HG03565 (cell line): ENCODE data around the gene OTOP3.
A peak's percentile ranks its signal among the peaks of the same experiment; 100 is the strongest.
"Not testable (repeated sequence)": the region's sequence is repeated elsewhere in the genome, so short reads cannot be mapped to it uniquely, and the experiment has no call there.

Source experiments
- ATAC-seq: cut with Tn5 transposase; IDR thresholded peaks from one replicate; pipeline ENCODE4 v1.9.1; 2021; ENCODE audit warnings: mild to moderate bottlenecking, moderate library complexity; ENCODE audit not compliant: unreplicated experiment

The OTOP3 gene

GRCh38 chr17:74959826-74960515 lies 24.3 kb downstream of the OTOP3 start:
- ATAC-seq, result no peak

GRCh38 chr17:74960570-74961342 lies 25.1 kb downstream of the OTOP3 start:
- peak; percentile 46 for ATAC-seq

DNA sequence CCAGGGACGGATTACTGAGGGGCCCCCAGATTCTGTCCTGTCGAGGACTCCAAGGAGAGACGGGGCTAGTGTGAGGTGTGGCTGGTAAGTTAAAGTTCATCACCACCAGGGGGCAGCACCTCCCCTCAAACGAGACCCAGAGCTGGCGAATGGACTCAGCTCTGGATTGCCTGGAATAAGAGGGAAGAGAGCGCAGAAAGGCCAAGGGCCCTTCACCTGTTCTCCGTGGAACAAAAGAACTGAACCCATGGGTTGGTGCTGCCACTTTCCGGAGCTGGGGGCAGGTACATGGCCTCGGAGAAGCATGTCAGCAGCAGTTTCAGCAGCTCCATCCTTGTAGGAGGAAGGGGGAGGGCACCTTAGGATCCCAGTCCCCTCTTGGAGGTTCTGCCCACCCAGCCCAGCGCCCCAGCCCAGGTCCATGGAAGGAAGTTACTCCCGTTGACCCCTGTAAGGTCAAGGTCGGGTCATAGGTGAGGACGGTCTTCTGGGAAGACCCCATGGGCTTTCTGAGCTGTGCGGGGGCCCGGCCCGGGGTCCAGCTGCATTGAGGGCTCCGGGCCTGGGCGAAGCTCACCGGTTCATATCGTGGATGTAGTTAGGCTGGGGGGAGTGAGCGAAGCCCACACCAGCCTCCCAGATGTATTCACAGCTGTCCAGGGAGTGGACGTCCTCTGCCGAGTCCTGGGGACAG lies 26.1 kb downstream of the OTOP3 start:
- ATAC-seq, result no peak

- ATAC-seq, result no peak
Observed at GRCh38 chr17:74962622-74963394, 27.1 kb downstream of the OTOP3 start.

GRCh38 chr17:74963656-74964055 lies 28.0 kb downstream of the OTOP3 start:
- ATAC-seq, result no peak

GRCh38 chr17:74964246-74964761 lies 28.6 kb downstream of the OTOP3 start:
- no peak for ATAC-seq

GRCh38 chr17:74964988-74965622 lies 29.4 kb downstream of the OTOP3 start:
- no peak for ATAC-seq

- ATAC-seq, result no peak
Observed at GRCh38 chr17:74968361-74968780, 32.7 kb downstream of the OTOP3 start.

- not testable (repeated sequence) for ATAC-seq
Observed at GRCh38 chr17:74969501-74969900, 33.8 kb downstream of the OTOP3 start.

DNA sequence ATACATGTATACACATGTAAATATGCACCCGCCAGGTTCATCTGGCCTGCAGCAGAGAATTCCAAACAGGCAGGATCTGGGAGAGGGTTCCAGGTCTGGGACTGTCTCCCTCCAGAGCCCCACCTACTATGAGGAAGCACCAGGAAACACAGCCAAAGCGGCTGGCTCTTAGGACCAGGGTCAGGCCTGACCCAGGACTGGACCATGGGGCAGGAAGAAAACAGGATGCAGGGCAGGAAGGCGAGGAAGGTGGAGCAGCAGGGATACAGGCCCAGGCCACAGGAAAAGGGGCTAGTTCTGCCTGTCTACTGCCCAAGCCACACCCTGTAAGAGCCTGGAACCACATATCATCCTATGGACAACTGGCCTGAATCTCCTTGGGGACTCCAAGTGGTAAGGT lies 34.7 kb downstream of the OTOP3 start:
- ATAC-seq, result no peak

GRCh38 chr17:74971069-74971841 lies 35.6 kb downstream of the OTOP3 start:
- no peak for ATAC-seq

- ATAC-seq, result no peak
Observed at GRCh38 chr17:74971842-74972106, 36.1 kb downstream of the OTOP3 start.

DNA sequence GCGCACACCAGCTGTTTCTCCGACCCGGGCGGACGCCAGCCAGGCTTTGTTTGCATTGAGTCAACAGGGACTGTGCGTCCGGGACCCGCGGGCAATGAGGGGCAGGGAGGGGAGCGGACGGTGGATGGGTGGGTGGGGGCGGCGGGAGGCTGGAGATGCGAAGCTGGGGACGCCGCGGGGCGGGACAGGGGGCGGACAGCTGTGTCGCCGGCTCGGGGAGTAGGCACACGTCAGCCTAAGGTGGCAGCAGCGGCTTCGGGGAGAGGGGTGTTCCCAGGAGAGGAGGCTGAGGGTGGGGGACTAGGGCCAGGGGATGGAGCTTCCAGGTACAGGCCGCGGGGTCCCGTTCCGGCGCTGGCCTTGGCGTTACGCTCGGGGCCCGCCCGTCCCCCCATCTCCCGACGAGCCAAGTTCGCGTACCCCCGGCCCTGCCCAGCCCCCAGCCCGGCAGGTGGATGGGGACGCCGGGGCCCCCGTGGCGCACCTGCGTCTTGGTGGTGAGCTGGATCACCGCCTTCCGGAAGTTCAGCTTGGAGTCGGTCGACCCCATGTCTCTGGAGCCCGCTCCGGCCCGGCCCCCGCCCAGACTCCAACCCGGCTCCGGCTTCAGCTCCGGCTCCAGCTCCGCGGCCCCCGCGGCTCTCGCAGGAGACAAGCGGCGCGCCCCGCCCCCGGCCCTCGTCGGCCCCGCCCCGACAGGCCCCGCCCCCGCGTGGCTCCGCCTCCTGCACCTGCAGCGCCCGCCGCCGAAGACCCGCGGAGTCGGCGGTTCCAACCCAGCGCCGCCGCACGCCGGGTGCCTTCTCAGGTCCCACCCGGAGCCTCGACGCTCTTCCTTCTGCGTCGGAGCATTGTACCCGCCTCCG lies 36.6 kb downstream of the OTOP3 start, which contains the start of gene HID1:
Gene HID1, minus strand, starts transcription at position 653 of the 866 bp plus-strand sequence. Its CDS starts 103 bp downstream, at position 550.
- ATAC-seq, result no peak

- ATAC-seq, result no peak
Observed at GRCh38 chr17:74972973-74973328, 37.3 kb downstream of the OTOP3 start.

DNA sequence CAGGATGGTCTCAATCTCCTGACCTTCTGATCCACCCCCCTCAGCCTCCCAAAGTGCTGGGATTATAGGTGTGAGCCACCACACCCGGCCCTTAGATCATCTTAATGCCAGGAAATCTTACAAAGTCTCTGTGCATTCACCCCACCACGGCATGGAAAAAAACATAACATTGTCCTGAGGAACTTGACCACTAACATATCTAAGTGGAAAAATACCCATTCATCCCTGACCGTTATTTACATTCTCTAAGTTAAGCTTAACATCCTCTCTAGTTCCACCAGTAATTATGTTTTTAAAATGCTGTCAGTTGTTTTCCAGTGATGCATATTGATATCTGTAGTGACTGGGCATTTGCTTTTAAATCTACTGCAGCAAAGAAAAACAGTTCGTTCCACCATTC lies 40.2 kb downstream of the OTOP3 start:
- ATAC-seq, result no peak

DNA sequence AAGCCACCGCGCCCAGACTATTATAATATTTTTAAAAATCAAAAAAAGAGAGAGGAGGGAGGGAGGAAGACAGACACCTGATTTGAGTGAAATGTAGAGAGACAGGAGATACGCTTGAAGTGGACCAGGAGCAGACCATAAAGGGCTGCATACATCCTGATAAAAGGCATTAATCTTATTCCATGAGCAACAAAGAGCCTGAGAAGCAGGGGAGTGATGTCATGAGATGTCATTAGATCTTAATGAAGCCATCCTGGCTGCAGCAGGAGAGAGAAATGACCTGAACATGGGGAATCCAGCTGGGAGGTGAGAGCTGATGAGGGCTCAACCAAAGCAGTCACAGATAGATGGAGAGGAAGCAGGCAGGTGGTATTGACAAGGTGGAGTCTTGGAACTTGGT lies 42.1 kb downstream of the OTOP3 start:
- no peak for ATAC-seq

DNA sequence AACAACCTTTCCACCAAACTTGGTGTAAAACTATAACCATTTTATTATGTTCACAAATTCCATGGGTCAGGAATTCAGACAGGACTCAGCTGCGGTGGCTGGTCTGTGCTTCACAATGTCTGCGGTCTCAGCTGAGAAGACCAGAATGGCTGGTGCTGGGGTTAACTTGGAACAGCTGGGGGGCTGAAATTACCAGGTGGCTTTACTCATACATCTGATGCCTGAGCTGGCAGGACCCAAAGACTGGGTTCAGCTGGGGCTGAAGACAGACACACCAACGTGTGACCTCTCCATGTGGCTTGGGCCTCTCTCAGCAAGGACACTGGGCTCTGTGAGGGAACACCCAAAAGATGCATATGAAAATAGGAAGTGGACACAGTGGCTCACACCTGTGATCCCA lies 42.5 kb downstream of the OTOP3 start:
- ATAC-seq, result no peak

DNA sequence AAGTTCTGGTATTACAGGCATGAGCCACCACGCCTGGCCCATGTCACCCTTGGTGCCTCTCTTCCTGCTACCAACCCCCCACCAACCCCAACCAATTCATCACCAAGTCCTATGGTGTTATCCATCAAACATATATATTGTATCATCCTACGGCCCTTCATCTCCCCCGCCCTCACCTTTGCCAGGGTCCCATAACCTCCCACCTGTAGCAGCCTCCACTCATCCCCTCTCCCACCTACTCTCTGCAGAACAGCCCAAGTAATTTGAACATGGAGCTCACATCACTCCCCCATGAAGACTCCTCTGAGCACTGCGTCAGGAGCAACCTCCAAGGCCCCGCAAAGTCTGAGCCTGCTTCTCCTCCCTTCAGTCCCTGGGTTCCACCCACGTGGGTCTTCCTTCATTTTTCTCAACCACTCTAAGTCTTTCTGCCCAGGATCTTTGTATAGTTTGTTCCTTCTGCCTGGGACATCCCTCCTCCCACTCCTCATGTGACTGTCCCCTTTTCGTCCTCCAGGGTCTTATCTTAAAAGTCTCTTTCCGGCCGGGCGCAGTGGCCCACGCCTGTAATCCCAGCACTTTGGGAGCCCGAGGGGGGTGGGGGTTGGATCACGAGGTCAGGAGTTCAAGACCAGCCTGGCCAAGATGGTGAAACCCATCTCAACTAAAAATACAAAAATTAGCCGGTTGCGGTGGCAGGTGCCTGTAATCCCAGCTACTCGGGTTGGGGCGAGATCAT lies 43.9 kb downstream of the OTOP3 start:
- ATAC-seq, result no peak
